Bronchial epithelial cell (primary cell): ENCODE measurements around the gene NIM1K. TPM values are rescaled to one million over a fixed set of nuclear protein-coding genes. Genes with fewer than 3 reads are reported as not detected.
A peak's percentile ranks its signal among the peaks of the same experiment; 100 is the strongest.

Source experiments
- DNase-seq: peaks from one replicate; pipeline ENCODE4 v3.0.0-alpha.2; 2010; ENCODE audit warnings: low read depth
- FAIRE-seq: peaks from 2 replicates; lab custom pipeline; 2011; peaks lifted over from hg19 to GRCh38; lab: Jason Lieb, UNC
- H3K27me3 ChIP-seq: 2 replicates; pipeline ENCODE4 v1.5.1; 2011; ENCODE audit warnings: low read length; ENCODE audit not compliant: control insufficient read depth, insufficient read depth
- H3K36me3 ChIP-seq: 2 replicates; pipeline ENCODE4 v1.5.1; 2011; ENCODE audit warnings: low read length; ENCODE audit not compliant: control insufficient read depth, insufficient read depth
- H3K4me3 ChIP-seq: 2 replicates; pipeline ENCODE4 v1.5.1; 2011; ENCODE audit warnings: mild to moderate bottlenecking, low read depth, low read length, control low read depth
- total RNA-seq: library from RNA; depleted of rRNA; stranded (reverse); fragments of >200 nt; gene quantifications from 2 replicates; pipeline ENCODE4 v1.2.1, GENCODE V29; 2014
- TF ChIP-seq, protein P1 (sequence below): IDR thresholded peaks from 2 replicates; pipeline ENCODE4 v1.5.1; 2011; ENCODE audit warnings: mild to moderate bottlenecking, moderate library complexity, low read length, control low read depth, inconsistent platforms; ENCODE audit not compliant: insufficient read depth, severe bottlenecking

The NIM1K gene
- total RNA-seq, 1 donor from 2014 or later, result not detected

DNA sequence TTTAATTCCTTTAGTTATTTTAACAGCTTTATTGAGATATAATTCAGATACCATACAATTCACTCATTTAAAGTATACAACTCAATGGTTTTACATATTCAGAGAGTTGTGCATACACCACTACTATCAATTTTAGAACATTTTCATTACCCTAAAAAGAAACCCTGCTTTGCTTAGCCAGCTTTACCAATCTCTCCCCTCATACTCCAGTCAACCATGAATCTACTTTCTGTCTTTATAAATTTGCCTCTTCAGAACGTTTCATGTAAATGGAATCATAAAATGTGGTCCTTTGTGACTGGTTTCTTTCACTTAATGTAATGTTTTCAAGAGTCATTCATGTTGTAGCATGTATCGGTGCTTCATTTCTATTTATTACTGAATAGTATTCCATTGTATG is 24.9 kb downstream of the NIM1K start:
- Histone ChIP-seq H3K27me3 (no peaks in the 10 kb centered on the region), H3K36me3 (no peaks in the 10 kb centered on the region), H3K4me3 (no peak overlapping the region)
- FAIRE-seq (no peak), DNase-seq (no peak)
- TF ChIP-seq, protein P1, sequence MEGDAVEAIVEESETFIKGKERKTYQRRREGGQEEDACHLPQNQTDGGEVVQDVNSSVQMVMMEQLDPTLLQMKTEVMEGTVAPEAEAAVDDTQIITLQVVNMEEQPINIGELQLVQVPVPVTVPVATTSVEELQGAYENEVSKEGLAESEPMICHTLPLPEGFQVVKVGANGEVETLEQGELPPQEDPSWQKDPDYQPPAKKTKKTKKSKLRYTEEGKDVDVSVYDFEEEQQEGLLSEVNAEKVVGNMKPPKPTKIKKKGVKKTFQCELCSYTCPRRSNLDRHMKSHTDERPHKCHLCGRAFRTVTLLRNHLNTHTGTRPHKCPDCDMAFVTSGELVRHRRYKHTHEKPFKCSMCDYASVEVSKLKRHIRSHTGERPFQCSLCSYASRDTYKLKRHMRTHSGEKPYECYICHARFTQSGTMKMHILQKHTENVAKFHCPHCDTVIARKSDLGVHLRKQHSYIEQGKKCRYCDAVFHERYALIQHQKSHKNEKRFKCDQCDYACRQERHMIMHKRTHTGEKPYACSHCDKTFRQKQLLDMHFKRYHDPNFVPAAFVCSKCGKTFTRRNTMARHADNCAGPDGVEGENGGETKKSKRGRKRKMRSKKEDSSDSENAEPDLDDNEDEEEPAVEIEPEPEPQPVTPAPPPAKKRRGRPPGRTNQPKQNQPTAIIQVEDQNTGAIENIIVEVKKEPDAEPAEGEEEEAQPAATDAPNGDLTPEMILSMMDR, result no peak

GRCh38 chr5:43219120-43219519 is 27.1 kb downstream of the NIM1K start:
- no peak overlapping the region for H3K4me3 ChIP-seq
- H3K36me3 ChIP-seq, result no peaks in the 10 kb centered on the region
- H3K27me3 ChIP-seq, result no peaks in the 10 kb centered on the region
- DNase-seq (no peak), FAIRE-seq (no peak)
- TF ChIP-seq, protein P1, result no peak

DNA sequence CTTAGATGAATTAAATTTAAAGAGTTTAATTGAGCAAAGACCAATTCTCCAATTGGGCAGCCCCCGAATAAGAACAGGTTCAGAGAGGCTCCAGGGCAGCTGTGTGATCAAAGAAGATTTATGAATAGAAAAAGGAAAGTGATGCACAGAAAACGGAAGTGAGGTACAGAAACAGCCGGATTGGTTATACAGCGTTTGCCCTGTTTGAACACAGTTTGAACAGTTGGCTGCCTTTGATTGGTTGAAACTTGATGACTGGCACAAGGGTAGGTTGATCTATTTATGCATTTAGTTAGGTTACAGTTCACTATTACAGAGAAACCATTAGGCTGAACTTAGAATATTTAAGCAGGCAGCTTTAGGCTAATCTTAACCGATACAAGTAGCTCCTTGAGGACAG is 29.5 kb downstream of the NIM1K start:
- no peak for DNase-seq
- TF ChIP-seq, protein P1, result no peak
- H3K36me3 ChIP-seq, result no peaks in the 10 kb centered on the region
- no peak overlapping the region for H3K4me3 ChIP-seq
- peak; percentile 32 for FAIRE-seq
- H3K27me3 ChIP-seq, result no peaks in the 10 kb centered on the region

GRCh38 chr5:43225649-43226245 is 33.7 kb downstream of the NIM1K start:
- DNase-seq (no peak), FAIRE-seq (no peak)
- TF ChIP-seq, protein P1, result no peak
- no peaks in the 10 kb centered on the region for H3K27me3 ChIP-seq
- no peaks in the 10 kb centered on the region for H3K36me3 ChIP-seq
- H3K4me3 ChIP-seq, result no peak overlapping the region

- TF ChIP-seq, protein P1, result peak; percentile 25
- FAIRE-seq (no peak), DNase-seq (peak; percentile 49)
Observed at GRCh38 chr5:43227655-43228054, 35.6 kb downstream of the NIM1K start.

DNA sequence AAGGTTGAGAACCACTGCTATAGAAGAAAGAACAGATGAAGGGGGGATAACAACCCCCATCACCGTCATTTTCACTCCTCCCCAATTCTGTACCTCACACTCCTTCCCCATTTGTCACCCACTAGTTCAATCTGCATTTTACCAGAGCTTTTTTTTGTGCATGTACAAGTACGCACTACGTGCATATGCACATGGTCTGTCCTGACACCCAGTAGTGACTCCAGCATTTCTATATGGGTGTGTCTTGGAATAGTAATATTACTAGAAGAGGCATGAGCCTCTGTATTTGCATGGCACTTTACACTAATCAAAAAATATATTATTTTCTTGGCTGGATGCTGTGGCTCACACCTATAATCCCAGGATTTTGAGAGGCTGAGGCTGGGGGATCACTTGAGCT is 38.7 kb downstream of the NIM1K start:
- FAIRE-seq, result no peak
- H3K4me3 ChIP-seq, result no peak overlapping the region
- H3K36me3 ChIP-seq, result no peaks in the 10 kb centered on the region
- no peak for DNase-seq
- no peaks in the 10 kb centered on the region for H3K27me3 ChIP-seq
- TF ChIP-seq, protein P1, result no peak

More at GRCh38 chr5:43227655-43228054, 35.6 kb downstream of the NIM1K start:
- Histone ChIP-seq H3K36me3 (no peaks in the 10 kb centered on the region), H3K27me3 (no peaks in the 10 kb centered on the region), H3K4me3 (no peak overlapping the region)
